Nephron (organoid): Measurements from ENCODE around the gene POMGNT2.

Experiments
- H3K27ac Mint-ChIP-seq, 3 experiments: 2 replicates each; pipeline ENCODE4 v1.8.0; 2020; ENCODE audit warnings: mixed read lengths in 3 of 3, mild to moderate bottlenecking in 2 of 3, moderate library complexity in 1 of 3
- H3K27me3 Mint-ChIP-seq: 2 replicates; pipeline ENCODE4 v1.8.0; 2021; ENCODE audit warnings: low read depth, mild to moderate bottlenecking, moderate library complexity, mixed read lengths
- H3K36me3 Mint-ChIP-seq: 2 replicates; pipeline ENCODE4 v1.8.0; 2020; ENCODE audit warnings: low read depth, mixed read lengths
- H3K4me1 Mint-ChIP-seq: 2 replicates; pipeline ENCODE4 v1.8.0; 2020; ENCODE audit warnings: mixed read lengths
- H3K4me3 Mint-ChIP-seq, 3 experiments: 2 replicates each; pipeline ENCODE4 v1.8.0; 2020; ENCODE audit warnings: mild to moderate bottlenecking in 3 of 3, mixed read lengths in 3 of 3, moderate library complexity in 2 of 3
- H3K9me3 Mint-ChIP-seq: 2 replicates; pipeline ENCODE4 v1.8.0; 2020; ENCODE audit warnings: mixed read lengths
- CTCF ChIP-seq, 3 experiments: fragments of 200-600 bp; sonication (generic); IDR thresholded peaks; one replicate each; pipeline ENCODE4 v1.5.0; 2021; ENCODE audit warnings: antibody characterized with exemption in 3 of 3; ENCODE audit not compliant: unreplicated experiment in 3 of 3

The POMGNT2 gene

GRCh38 chr3:43113671-43114070 lies 7.8 kb upstream of the POMGNT2 start:
- Mint-ChIP-seq H3K4me3 (no peak overlapping the region), H3K27ac (no peak overlapping the region), H3K4me1 (no peaks in the 10 kb centered on the region), H3K9me3 (no peaks in the 10 kb centered on the region), H3K27me3 (peaks cover 25% of the 10 kb centered on the region), H3K36me3 (no peaks in the 10 kb centered on the region)
- TF ChIP-seq CTCF (IDR thresholded peaks at IDR 0.05; ENCODE audit: unreplicated experiment in 3 of 3) = no peak

- H3K36me3 Mint-ChIP-seq = no peaks in the 10 kb centered on the region
- peaks cover 11% of the 10 kb centered on the region for H3K27me3 Mint-ChIP-seq
- no peaks in the 10 kb centered on the region for H3K9me3 Mint-ChIP-seq
- H3K4me3 Mint-ChIP-seq = peak overlapping the region; percentile 68 to 87 (median 83)
- no peak for TF ChIP-seq CTCF (IDR thresholded peaks at IDR 0.05; ENCODE audit: unreplicated experiment in 3 of 3)
- peaks cover 22% of the 10 kb centered on the region for H3K4me1 Mint-ChIP-seq
- H3K27ac Mint-ChIP-seq = peak overlapping the region in 1 of 3 experiments; percentile 37
Observed at GRCh38 chr3:43106293-43106628, 382 bp upstream of the POMGNT2 start.

GRCh38 chr3:43104660-43105595 lies 951 bp downstream of the POMGNT2 start:
- Mint-ChIP-seq H3K27me3 (peaks cover 11% of the 10 kb centered on the region), H3K4me1 (peaks cover 22% of the 10 kb centered on the region), H3K27ac (peak overlapping the region in 1 of 3 experiments; percentile 74), H3K4me3 (peak overlapping the region; percentile 81 to 89 (median 86)), H3K36me3 (no peaks in the 10 kb centered on the region), H3K9me3 (no peaks in the 10 kb centered on the region)
- no peak for TF ChIP-seq CTCF (IDR thresholded peaks at IDR 0.05; ENCODE audit: unreplicated experiment in 3 of 3)

- no peak overlapping the region for H3K27ac Mint-ChIP-seq
- H3K4me3 Mint-ChIP-seq = peak overlapping the region; percentile 81 to 89 (median 86)
- peaks cover 11% of the 10 kb centered on the region for H3K27me3 Mint-ChIP-seq
- H3K9me3 Mint-ChIP-seq = no peaks in the 10 kb centered on the region
- TF ChIP-seq CTCF (IDR thresholded peaks at IDR 0.05; ENCODE audit: unreplicated experiment in 3 of 3) = no peak
- no peaks in the 10 kb centered on the region for H3K36me3 Mint-ChIP-seq
- H3K4me1 Mint-ChIP-seq = peaks cover 22% of the 10 kb centered on the region
Observed at GRCh38 chr3:43104039-43104438, 1.8 kb downstream of the POMGNT2 start.

- peaks cover 26% of the 10 kb centered on the region for H3K4me1 Mint-ChIP-seq
- peak overlapping the region; percentile 33 to 85 (median 84) for H3K27ac Mint-ChIP-seq
- no peaks in the 10 kb centered on the region for H3K9me3 Mint-ChIP-seq
- H3K36me3 Mint-ChIP-seq = no peaks in the 10 kb centered on the region
- peak overlapping the region; percentile 33 to 84 (median 76) for H3K4me3 Mint-ChIP-seq
- peaks cover 15% of the 10 kb centered on the region for H3K27me3 Mint-ChIP-seq
- no peak for TF ChIP-seq CTCF (IDR thresholded peaks at IDR 0.05; ENCODE audit: unreplicated experiment in 3 of 3)
Observed at GRCh38 chr3:43102773-43103480, 3.0 kb downstream of the POMGNT2 start.
